Epithelial cell of esophagus (primary cell): ENCODE measurements around the gene GRPEL2.

Source experiments
- DNase-seq: peaks from one replicate; pipeline ENCODE4 v3.0.0; 2010; ENCODE audit warnings: low read depth
- H3K4me3 ChIP-seq: 2 replicates; pipeline ENCODE4 v1.5.1; 2011; ENCODE audit warnings: mild to moderate bottlenecking, low read length, control low read depth
- CTCF ChIP-seq: IDR thresholded peaks from 2 replicates; pipeline ENCODE4 v1.5.1; 2011; ENCODE audit warnings: low read depth, mild to moderate bottlenecking, low read length, control low read depth, inconsistent platforms; ENCODE audit not compliant: insufficient read depth; ENCODE audit errors: missing control alignments

The GRPEL2 gene

DNA sequence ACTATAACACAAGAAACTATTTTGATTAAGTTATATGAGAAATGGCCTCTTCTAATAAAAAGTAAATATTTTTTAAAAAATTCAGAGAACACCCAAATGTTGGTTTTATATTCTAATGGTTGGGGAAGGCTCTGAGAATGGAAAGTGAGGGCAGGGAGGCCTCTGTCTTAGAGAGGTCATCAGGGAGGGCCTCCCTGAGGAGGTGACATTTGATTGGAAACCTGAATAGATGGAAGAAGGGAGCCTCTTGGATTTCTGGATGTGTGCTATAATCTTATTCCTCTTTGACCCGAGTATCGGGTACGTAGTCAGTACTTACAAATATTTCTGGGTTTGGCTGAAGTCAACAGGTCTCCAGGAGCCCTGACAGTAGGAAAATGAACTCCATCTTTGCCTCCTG, 26.1 kb upstream of the GRPEL2 start:
- DNase-seq: no peak
- H3K4me3 ChIP-seq: no peak overlapping the region
- no peak for TF ChIP-seq CTCF

DNA sequence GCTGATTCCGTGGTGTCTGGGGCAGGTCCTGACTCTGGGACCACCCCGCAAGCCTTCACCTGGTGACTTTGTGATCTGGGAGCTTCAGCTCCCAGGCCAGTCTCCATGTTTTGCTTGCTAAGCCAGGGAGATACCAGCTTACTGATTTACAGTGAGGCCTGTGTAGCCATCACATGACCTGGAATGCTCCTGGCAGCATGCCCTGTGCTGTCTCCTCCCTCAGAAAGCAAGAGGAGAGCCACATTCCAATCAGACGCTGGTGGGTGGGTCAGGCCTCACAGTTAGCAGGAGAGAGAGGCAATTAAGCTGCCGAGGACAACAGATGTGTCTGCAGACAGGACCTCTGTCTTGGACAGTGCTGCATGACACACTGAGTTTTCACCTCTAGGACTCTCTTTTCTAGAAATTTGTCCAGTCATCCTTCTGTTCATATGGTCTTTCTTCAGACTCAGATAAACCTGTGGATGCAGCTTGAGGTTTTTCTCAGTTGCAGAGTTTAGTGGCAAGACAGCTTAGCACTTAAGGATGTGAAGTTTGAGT, 24.4 kb upstream of the GRPEL2 start:
- TF ChIP-seq CTCF: no peak
- DNase-seq: peak; percentile 93
- no peak overlapping the region for H3K4me3 ChIP-seq

DNA sequence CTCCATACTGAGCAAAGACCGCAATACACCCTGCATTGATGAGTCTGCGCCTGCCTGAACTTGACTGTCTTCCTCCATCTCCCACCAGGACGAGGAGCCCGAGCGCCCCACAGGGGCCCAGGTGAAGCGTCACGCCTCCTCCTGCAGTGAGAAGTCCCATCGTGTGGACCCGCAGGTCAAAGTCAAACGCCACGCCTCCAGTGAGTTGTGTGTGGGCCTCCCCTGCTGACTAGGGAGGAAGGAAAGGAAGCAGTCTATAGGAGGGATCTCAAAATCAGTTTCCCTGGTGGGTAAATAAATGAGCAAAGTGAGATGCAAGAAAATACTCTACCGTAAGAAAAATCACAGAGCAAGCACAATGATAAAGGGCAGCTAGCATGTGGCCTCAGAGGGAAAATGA, 22.8 kb upstream of the GRPEL2 start:
- no peak for TF ChIP-seq CTCF
- H3K4me3 ChIP-seq: no peak overlapping the region
- DNase-seq: no peak

- no peak overlapping the region for H3K4me3 ChIP-seq
- peak; percentile 41 for DNase-seq
- no peak for TF ChIP-seq CTCF
Observed at GRCh38 chr5:149323210-149323609, 22.1 kb upstream of the GRPEL2 start.

DNA sequence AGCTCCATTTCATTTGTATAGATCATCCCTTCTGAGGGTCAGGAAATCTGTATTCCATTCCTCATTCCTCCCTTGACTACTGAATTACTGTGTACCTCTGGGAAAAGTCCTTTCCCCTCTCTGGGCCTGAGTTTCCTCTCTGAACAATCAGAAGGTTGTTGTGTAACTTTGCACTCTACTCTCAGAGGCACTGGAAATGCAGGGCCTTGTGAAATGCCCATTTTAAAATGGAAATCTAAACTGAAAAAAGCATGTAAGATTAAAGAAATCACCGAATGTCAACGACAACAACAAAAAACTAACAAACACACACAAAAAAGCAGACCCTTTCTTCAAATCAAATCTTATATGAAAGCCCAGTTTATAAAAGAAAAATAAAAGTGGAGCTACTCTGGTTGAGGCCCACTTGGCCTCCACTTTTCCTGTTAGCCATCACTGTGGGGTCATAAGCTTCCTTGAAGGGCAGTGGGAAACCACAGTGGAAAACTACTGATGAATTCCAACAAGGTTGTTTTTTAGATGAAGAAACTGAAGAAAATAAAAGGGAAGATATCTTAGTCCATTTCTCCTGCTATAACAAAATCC, 21.6 kb upstream of the GRPEL2 start:
- H3K4me3 ChIP-seq: no peak overlapping the region
- DNase-seq: peak; percentile 45
- no peak for TF ChIP-seq CTCF

GRCh38 chr5:149324641-149325040, 20.7 kb upstream of the GRPEL2 start:
- TF ChIP-seq CTCF: no peak

DNA sequence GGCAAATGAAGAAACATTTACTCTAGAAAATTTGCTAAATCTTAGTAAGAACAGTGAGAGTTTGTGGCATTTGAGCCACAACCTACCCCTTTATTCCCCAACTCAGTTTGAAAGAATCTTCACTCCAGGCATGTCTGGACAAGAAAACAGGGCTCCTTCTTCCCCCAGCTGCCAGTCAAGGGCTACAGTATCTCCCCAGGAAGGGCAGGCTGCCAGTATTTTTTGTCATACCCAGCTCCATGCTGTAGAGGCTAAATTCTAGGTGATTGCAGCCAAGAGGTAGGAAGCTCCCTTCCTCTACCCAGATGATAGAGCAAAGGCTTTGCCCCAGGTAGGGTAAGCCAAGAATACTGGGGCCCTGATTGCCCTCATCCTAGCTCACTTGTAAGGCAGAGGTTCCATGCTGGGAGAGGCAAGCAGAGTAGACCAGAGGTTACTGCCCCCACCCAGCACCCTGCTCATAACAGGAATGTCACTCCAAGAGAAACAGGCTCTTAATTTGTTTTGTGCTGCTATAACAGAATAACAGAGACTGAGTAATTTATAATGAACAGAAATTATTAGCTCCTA, 20.0 kb upstream of the GRPEL2 start:
- TF ChIP-seq CTCF: no peak
- DNase-seq: peak; percentile 95
- no peak overlapping the region for H3K4me3 ChIP-seq

More at GRCh38 chr5:149324641-149325040, 20.7 kb upstream of the GRPEL2 start:
- DNase-seq: peak; percentile 42
- no peak overlapping the region for H3K4me3 ChIP-seq
